Stimulated activated CD8-positive, alpha-beta memory T cell treated with anti-CD3 and anti-CD28 coated beads, Interleukin-7, amount 100 ng/mL, for 48 hours (primary cell): ENCODE results near the gene ADGRB3.

Experiments
- DNase-seq, 2 donors: peaks; one replicate each; pipeline ENCODE4 v3.0.0-alpha.2; 2020; ENCODE audit warnings: low read depth in 1 of 2; ENCODE audit errors: extremely low read depth in 1 of 2

The ADGRB3 gene

GRCh38 chr6:69018906-69019305 lies 383.8 kb downstream of the ADGRB3 start:
- DNase-seq: no peak

- no peak for DNase-seq
These were observed 384.8 kb downstream of the ADGRB3 start for GRCh38 chr6:69019832-69020231.

GRCh38 chr6:69022993-69023392 lies 387.9 kb downstream of the ADGRB3 start:
- DNase-seq: no peak

- DNase-seq: no peak
These were observed 391.2 kb downstream of the ADGRB3 start for GRCh38 chr6:69026243-69026642.

GRCh38 chr6:69026715-69027114 lies 391.6 kb downstream of the ADGRB3 start:
- DNase-seq: no peak

- DNase-seq: no peak
These were observed 392.8 kb downstream of the ADGRB3 start for GRCh38 chr6:69027861-69028260.

GRCh38 chr6:69038841-69039240 lies 403.8 kb downstream of the ADGRB3 start:
- no peak for DNase-seq

- DNase-seq: no peak
These were observed 407.2 kb downstream of the ADGRB3 start for GRCh38 chr6:69042297-69042696.

- DNase-seq: no peak
These were observed 409.5 kb downstream of the ADGRB3 start for GRCh38 chr6:69044534-69044933.

- no peak for DNase-seq
These were observed 424.3 kb downstream of the ADGRB3 start for GRCh38 chr6:69059413-69059812.

- no peak for DNase-seq
These were observed 426.0 kb downstream of the ADGRB3 start for GRCh38 chr6:69061066-69061465.

- DNase-seq: no peak
These were observed 428.3 kb downstream of the ADGRB3 start for GRCh38 chr6:69063401-69063800.

GRCh38 chr6:69064226-69064625 lies 429.1 kb downstream of the ADGRB3 start:
- no peak for DNase-seq

- DNase-seq: no peak
These were observed 434.8 kb downstream of the ADGRB3 start for GRCh38 chr6:69069881-69070280.

- no peak for DNase-seq
These were observed 437.7 kb downstream of the ADGRB3 start for GRCh38 chr6:69072796-69073195.

GRCh38 chr6:69084746-69085335 lies 449.8 kb downstream of the ADGRB3 start:
- no peak for DNase-seq

- no peak for DNase-seq
These were observed 451.6 kb downstream of the ADGRB3 start for GRCh38 chr6:69086689-69087088.

GRCh38 chr6:69089539-69089938 lies 454.5 kb downstream of the ADGRB3 start:
- DNase-seq: no peak

- DNase-seq: no peak
These were observed 455.1 kb downstream of the ADGRB3 start for GRCh38 chr6:69090132-69090531.

- DNase-seq: no peak
These were observed 461.6 kb downstream of the ADGRB3 start for GRCh38 chr6:69096681-69097080.

- DNase-seq: no peak
These were observed 462.9 kb downstream of the ADGRB3 start for GRCh38 chr6:69097948-69098347.

- DNase-seq: no peak
These were observed 463.8 kb downstream of the ADGRB3 start for GRCh38 chr6:69098910-69099309.

GRCh38 chr6:69100772-69101171 lies 465.7 kb downstream of the ADGRB3 start:
- DNase-seq: no peak
